ENCODE measurements around the gene PTPN11. TPM values are rescaled to one million over a fixed set of nuclear protein-coding genes. Genes with fewer than 3 reads are reported as not detected.

PTPN11 gene
- total RNA-seq, 1 experiment from 2014 or later: 181 TPM

DNA sequence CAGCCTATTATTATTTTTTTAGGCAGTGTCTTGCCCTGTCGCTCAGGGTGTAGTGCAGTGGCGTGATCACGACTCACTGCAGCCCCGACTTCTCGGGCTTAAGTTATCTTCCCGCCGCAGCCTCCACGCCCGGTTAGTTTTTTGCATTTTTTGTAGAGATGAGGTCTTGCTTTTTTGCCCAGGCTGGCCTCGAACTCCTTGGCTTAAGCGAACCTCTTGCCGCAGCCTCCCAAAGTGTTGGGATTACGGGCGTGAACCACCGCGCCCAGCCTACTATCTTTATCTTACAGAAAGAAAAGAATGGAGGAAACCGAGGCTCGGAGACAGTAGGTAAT lies 507 bp upstream of the PTPN11 start:
- no peak for DNase-seq (ENCODE audit: low read depth, low spot score)
- peaks cover 6 to 11% of the 10 kb centered on the region in 2 experiments; a peak in 2 of 4 replicates for H3K4me1 ChIP-seq (ENCODE audit: control insufficient read depth in 1 of 2, insufficient read depth in 2 of 2, low read length in 2 of 2)
- H3K27me3 ChIP-seq (ENCODE audit: insufficient read depth, low read length): no peaks in the 10 kb centered on the region
- H3K79me2 ChIP-seq (ENCODE audit: insufficient read depth, low read length): peaks cover 47% of the 10 kb centered on the region
- ChIA-PET POLR2A (no interaction called here), CTCF (no interaction called here), RAD21 (ENCODE audit: low non-redundant PET in 1 of 2, low total read pairs in 2 of 2, uncharacterized antibody in 2 of 2, unreplicated experiment in 2 of 2) (no interaction called here)
- H3K4me3 ChIP-seq (replicated peaks in 1 of 2; ENCODE audit: low read depth in 1 of 2, low read length in 2 of 2): peak overlapping the region; percentile 83 to 97
- H3K27ac ChIP-seq (ENCODE audit: low read depth, low read length): peak overlapping the region; percentile 94
- peak overlapping the region; percentile 94 for H3K9ac ChIP-seq (ENCODE audit: low read length)
- no peaks in the 10 kb centered on the region; a peak in 1 of 4 replicates for H3K36me3 ChIP-seq (ENCODE audit: control insufficient read depth in 1 of 2, insufficient read depth in 2 of 2, low read length in 2 of 2)
- ATAC-seq: peak; percentile 8
- intact Hi-C loops (cut with micrococcal nuclease): loop anchor here (1.0 kb wide), 1 partner anchor 9 kb away; the partner anchor contains the start of gene RPL6
- H4K20me1 ChIP-seq (ENCODE audit: insufficient read depth): no peaks in the 10 kb centered on the region
- TF ChIP-seq SIN3A (IDR thresholded peaks at IDR 0.05; ENCODE audit: low read depth) (no peak), EGR1 (IDR thresholded peaks at IDR 0.05; ENCODE audit: low read depth) (no peak), CBX3 (IDR thresholded peaks at IDR 0.05; ENCODE audit: low read depth) (no peak), TCF7L2 (IDR thresholded peaks at IDR 0.05; ENCODE audit: borderline replicate concordance, extremely low read depth, insufficient read depth, insufficient read length) (no peak), ZFX (IDR thresholded peaks at IDR 0.05) (no peak), SRF (IDR thresholded peaks at IDR 0.05; ENCODE audit: low read depth) (no peak), ELF1 (IDR thresholded peaks at IDR 0.05; ENCODE audit: borderline replicate concordance, low read depth) (no peak), RAD21 (IDR thresholded peaks at IDR 0.05; ENCODE audit: low read depth) (no peak), YY1 (IDR thresholded peaks at IDR 0.05; ENCODE audit: extremely low read depth, insufficient replicate concordance, low read depth, low read length) (no peak), EZH2 (IDR thresholded peaks at IDR 0.05) (no peak)
- TF ChIP-seq, protein P1, sequence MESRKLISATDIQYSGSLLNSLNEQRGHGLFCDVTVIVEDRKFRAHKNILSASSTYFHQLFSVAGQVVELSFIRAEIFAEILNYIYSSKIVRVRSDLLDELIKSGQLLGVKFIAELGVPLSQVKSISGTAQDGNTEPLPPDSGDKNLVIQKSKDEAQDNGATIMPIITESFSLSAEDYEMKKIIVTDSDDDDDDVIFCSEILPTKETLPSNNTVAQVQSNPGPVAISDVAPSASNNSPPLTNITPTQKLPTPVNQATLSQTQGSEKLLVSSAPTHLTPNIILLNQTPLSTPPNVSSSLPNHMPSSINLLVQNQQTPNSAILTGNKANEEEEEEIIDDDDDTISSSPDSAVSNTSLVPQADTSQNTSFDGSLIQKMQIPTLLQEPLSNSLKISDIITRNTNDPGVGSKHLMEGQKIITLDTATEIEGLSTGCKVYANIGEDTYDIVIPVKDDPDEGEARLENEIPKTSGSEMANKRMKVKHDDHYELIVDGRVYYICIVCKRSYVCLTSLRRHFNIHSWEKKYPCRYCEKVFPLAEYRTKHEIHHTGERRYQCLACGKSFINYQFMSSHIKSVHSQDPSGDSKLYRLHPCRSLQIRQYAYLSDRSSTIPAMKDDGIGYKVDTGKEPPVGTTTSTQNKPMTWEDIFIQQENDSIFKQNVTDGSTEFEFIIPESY (IDR thresholded peaks at IDR 0.05; ENCODE audit: extremely low read depth, insufficient replicate concordance, low read length): no peak
- TF ChIP-seq, protein P2, sequence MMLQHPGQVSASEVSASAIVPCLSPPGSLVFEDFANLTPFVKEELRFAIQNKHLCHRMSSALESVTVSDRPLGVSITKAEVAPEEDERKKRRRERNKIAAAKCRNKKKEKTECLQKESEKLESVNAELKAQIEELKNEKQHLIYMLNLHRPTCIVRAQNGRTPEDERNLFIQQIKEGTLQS (IDR thresholded peaks at IDR 0.05): no peak
- TF ChIP-seq, protein P3, sequence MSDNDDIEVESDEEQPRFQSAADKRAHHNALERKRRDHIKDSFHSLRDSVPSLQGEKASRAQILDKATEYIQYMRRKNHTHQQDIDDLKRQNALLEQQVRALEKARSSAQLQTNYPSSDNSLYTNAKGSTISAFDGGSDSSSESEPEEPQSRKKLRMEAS (IDR thresholded peaks at IDR 0.05): no peak
- TF ChIP-seq, protein P4, sequence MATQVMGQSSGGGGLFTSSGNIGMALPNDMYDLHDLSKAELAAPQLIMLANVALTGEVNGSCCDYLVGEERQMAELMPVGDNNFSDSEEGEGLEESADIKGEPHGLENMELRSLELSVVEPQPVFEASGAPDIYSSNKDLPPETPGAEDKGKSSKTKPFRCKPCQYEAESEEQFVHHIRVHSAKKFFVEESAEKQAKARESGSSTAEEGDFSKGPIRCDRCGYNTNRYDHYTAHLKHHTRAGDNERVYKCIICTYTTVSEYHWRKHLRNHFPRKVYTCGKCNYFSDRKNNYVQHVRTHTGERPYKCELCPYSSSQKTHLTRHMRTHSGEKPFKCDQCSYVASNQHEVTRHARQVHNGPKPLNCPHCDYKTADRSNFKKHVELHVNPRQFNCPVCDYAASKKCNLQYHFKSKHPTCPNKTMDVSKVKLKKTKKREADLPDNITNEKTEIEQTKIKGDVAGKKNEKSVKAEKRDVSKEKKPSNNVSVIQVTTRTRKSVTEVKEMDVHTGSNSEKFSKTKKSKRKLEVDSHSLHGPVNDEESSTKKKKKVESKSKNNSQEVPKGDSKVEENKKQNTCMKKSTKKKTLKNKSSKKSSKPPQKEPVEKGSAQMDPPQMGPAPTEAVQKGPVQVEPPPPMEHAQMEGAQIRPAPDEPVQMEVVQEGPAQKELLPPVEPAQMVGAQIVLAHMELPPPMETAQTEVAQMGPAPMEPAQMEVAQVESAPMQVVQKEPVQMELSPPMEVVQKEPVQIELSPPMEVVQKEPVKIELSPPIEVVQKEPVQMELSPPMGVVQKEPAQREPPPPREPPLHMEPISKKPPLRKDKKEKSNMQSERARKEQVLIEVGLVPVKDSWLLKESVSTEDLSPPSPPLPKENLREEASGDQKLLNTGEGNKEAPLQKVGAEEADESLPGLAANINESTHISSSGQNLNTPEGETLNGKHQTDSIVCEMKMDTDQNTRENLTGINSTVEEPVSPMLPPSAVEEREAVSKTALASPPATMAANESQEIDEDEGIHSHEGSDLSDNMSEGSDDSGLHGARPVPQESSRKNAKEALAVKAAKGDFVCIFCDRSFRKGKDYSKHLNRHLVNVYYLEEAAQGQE (IDR thresholded peaks at IDR 0.05; ENCODE audit: low read depth): no peak
- no peaks in the 10 kb centered on the region for H3K9me3 ChIP-seq (ENCODE audit: control insufficient read depth in 1 of 2, insufficient read depth in 1 of 2, low read depth in 1 of 2, low read length in 2 of 2)
- H3K9me2 ChIP-seq (ENCODE audit: insufficient read depth): no peaks in the 10 kb centered on the region
- no peak overlapping the region for H2AFZ ChIP-seq (ENCODE audit: low read depth, low read length, poor library complexity, severe bottlenecking)
- peak overlapping the region; percentile 81 for H3K4me2 ChIP-seq (ENCODE audit: low read length)
- TSS peak; percentile 91 for BruUV-seq (replicated peaks)

All from HCT116 (cell line).